HL-60 (cell line): ENCODE data around the gene SSX5.
"Not testable (repeated sequence)": the region's sequence is repeated elsewhere in the genome, so short reads cannot be mapped to it uniquely, and the experiment has no call there.

ENCODE experiments used
- DNase-seq, 2 experiments: peaks; one replicate each; pipeline ENCODE4 v3.0.0-alpha.2; 2010 to 2020; ENCODE audit warnings: low read depth in 1 of 2, low spot score in 1 of 2
- H3K27ac ChIP-seq: fragments of 250-450 bp; sonication (Bioruptor Pico); replicated peaks from 2 replicates; pipeline ENCODE4 v1.5.1; 2020; ENCODE audit warnings: mild to moderate bottlenecking, moderate library complexity
- H3K27me3 ChIP-seq: fragments of 250-450 bp; sonication (Bioruptor Pico); 2 replicates; pipeline ENCODE4 v1.5.1; 2021; ENCODE audit warnings: mild to moderate bottlenecking, moderate library complexity; ENCODE audit not compliant: insufficient read depth, poor library complexity, severe bottlenecking
- H3K4me3 ChIP-seq: replicated peaks from 2 replicates; pipeline ENCODE4 v1.5.1; 2011; ENCODE audit warnings: mild to moderate bottlenecking, control low read depth, low read length; ENCODE audit not compliant: insufficient read depth
- GABPA ChIP-seq: IDR thresholded peaks from 2 replicates; pipeline ENCODE4 v1.6.1; 2012; ENCODE audit warnings: low read depth
- POLR2AphosphoS5 ChIP-seq: IDR thresholded peaks from 2 replicates; pipeline ENCODE4 v1.6.1; 2012; ENCODE audit warnings: low read depth
- SPI1 ChIP-seq: IDR thresholded peaks from 2 replicates; pipeline ENCODE4 v1.6.1; 2012; ENCODE audit warnings: low read depth, mild to moderate bottlenecking, borderline replicate concordance
- long read RNA-seq: library from polyadenylated mRNA; unstranded; transcript quantifications from one replicate; pipeline ENCODE4 v2.0.0, GENCODE V29; 2020
- TF ChIP-seq, protein P1 (sequence below): IDR thresholded peaks from one replicate; pipeline ENCODE4 v1.5.1; 2011; ENCODE audit warnings: low read length, control low read depth, inconsistent platforms; ENCODE audit not compliant: insufficient read depth
- TF ChIP-seq, protein P2 (sequence below): IDR thresholded peaks from 2 replicates; pipeline ENCODE4 v1.6.1; 2012; ENCODE audit warnings: low read depth; ENCODE audit not compliant: insufficient replicate concordance

SSX5 gene, protein sequence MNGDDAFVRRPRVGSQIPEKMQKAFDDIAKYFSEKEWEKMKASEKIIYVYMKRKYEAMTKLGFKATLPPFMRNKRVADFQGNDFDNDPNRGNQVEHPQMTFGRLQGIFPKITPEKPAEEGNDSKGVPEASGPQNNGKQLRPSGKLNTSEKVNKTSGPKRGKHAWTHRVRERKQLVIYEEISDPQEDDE
- long read RNA-seq: 0 reads

DNA sequence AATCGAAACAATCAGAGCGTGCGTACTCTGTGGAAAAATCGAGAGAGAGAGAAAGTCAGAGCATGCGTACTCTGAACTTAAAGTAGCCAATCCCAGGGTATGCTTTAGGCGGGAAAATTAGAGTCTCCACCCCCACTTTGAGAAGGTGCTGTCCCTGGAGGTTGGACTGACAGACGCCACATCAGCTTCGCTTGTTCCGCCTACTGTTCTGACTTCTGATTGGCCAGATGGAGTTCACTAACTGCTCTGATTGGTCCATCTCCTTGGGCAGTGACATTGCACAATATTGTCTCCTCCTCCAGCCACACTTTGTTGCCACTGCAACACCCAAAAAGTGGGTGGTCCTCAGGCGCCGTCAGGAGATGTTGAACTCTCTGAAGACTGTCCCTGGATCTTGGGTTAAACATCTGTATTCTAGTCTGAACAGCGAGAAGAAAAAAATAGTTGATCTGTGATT lies at the start of gene SSX5:
Gene SSX5, minus strand, starts transcription at position 51 of the 457 bp plus-strand sequence. CDS start 1,437 bp downstream, outside the sequence.
- no peaks in the 10 kb centered on the region for H3K27me3 ChIP-seq
- DNase-seq: no peak
- TF ChIP-seq, protein P1, sequence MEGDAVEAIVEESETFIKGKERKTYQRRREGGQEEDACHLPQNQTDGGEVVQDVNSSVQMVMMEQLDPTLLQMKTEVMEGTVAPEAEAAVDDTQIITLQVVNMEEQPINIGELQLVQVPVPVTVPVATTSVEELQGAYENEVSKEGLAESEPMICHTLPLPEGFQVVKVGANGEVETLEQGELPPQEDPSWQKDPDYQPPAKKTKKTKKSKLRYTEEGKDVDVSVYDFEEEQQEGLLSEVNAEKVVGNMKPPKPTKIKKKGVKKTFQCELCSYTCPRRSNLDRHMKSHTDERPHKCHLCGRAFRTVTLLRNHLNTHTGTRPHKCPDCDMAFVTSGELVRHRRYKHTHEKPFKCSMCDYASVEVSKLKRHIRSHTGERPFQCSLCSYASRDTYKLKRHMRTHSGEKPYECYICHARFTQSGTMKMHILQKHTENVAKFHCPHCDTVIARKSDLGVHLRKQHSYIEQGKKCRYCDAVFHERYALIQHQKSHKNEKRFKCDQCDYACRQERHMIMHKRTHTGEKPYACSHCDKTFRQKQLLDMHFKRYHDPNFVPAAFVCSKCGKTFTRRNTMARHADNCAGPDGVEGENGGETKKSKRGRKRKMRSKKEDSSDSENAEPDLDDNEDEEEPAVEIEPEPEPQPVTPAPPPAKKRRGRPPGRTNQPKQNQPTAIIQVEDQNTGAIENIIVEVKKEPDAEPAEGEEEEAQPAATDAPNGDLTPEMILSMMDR: no peak
- TF ChIP-seq, protein P2, sequence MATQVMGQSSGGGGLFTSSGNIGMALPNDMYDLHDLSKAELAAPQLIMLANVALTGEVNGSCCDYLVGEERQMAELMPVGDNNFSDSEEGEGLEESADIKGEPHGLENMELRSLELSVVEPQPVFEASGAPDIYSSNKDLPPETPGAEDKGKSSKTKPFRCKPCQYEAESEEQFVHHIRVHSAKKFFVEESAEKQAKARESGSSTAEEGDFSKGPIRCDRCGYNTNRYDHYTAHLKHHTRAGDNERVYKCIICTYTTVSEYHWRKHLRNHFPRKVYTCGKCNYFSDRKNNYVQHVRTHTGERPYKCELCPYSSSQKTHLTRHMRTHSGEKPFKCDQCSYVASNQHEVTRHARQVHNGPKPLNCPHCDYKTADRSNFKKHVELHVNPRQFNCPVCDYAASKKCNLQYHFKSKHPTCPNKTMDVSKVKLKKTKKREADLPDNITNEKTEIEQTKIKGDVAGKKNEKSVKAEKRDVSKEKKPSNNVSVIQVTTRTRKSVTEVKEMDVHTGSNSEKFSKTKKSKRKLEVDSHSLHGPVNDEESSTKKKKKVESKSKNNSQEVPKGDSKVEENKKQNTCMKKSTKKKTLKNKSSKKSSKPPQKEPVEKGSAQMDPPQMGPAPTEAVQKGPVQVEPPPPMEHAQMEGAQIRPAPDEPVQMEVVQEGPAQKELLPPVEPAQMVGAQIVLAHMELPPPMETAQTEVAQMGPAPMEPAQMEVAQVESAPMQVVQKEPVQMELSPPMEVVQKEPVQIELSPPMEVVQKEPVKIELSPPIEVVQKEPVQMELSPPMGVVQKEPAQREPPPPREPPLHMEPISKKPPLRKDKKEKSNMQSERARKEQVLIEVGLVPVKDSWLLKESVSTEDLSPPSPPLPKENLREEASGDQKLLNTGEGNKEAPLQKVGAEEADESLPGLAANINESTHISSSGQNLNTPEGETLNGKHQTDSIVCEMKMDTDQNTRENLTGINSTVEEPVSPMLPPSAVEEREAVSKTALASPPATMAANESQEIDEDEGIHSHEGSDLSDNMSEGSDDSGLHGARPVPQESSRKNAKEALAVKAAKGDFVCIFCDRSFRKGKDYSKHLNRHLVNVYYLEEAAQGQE: no peak
- TF ChIP-seq POLR2AphosphoS5 (no peak), SPI1 (no peak), GABPA (no peak)
- H3K4me3 ChIP-seq: no peak within 1 kb of the TSS
- no peak within 1 kb of the TSS for H3K27ac ChIP-seq

DNA sequence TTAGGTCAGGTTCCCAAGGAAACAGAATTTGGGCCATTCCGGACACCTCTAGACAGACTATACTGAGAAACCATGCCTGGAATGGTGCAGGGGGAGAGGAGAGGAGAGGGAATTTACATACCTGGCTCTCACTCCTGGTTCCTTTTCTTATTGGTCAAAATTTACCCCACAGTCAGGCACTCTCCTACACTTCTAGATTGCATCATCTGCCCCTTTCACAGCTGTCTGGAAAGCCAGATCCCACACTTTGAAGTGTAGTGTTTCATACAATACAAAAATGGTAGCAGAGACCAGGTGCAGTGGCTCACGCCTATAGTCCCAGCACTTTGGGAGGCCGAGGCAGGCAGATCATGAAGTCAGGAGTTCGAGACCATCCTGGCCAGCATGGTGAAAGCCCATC lies 27.6 kb upstream of the SSX5 start:
- DNase-seq, H3K4me3 ChIP-seq, H3K27me3 ChIP-seq, H3K27ac ChIP-seq: not testable (repeated sequence)

DNA sequence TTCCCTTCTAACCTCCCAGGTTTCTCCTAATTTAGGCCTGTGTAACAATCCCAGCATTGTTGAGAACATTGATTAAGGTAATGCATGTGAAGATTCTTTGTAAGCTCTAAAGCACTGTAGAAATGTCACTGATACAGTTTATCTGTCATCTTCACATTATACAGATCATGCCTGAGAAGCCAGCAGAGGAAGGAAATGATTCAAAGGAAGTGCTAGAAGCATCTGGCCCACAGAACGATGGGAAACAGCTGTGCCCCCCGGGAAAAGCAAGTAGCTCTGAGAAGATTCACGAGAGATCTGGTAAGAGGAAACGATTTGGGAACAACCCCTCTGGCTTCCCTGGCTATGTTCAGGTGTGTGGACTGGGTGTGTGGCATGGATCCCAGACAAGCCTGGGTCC lies 17.7 kb upstream of the SSX5 start:
- not testable (repeated sequence) for H3K4me3 ChIP-seq, H3K27me3 ChIP-seq, H3K27ac ChIP-seq, DNase-seq

DNA sequence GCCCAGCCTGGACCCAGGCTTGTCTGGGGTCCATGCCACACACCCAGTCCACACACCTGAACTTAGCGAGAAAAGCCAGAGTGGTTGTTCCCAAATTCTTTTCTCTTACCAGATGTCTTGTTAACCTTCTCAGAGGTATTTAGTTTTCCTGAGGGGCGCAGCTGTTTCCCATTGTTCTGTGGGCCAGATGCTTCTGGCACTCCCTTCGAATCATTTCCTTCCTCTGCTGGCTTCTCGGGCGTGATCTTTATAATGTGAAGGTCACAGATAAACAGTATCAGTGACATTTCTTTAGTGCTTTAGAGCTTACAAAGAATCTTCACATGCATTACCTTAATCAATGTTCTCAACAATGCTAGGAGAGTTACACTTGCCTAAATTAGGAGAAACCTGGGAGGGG lies 6.6 kb downstream of the SSX5 start:
- H3K27me3 ChIP-seq: not testable (repeated sequence)

DNA sequence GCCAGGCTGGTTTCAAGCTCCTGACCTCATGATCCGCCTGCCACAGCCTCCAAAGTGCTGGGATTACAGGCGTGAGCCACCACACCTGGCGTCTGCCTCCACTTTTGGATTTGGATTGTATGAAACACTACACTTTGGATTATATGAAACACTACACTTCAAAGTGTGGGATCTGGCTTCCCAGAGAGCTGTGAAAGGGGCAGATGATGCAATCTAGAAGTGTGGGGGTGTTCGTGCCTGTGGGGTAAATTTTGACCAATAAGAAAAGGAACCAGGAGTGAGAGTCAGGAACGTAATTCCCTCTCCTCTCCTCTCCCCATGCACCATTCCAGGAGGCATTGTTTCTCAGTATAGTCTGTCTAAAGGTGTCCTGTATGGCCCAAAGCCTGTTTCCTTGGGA lies 14.7 kb downstream of the SSX5 start:
- not testable (repeated sequence) for DNase-seq, H3K4me3 ChIP-seq

More for the DNA sequence above, 6.6 kb downstream of the SSX5 start:
- DNase-seq, H3K4me3 ChIP-seq, H3K27ac ChIP-seq: not testable (repeated sequence)

DNA sequence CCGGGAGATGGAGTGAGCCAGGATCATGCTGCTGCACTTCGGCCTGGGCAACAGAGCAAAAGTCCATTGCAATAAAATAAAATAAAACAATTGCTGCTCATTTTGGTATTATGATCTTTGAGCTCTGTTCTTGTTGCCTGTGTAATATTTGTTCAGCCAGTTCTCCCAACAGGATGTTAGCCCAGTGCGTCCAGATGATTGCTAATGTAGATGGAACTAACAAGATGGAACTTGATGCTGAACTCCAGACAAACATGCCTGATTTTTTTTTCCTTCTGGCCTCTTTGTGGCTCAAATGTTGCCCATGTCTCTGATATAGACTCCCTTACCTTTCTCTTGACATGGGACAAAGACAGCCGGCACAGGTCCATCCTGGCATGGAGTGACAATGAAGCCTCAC lies 15.8 kb downstream of the SSX5 start:
- H3K27ac ChIP-seq: no peak overlapping the region
- no peaks in the 10 kb centered on the region for H3K27me3 ChIP-seq
- no peak overlapping the region for H3K4me3 ChIP-seq
- no peak for TF ChIP-seq POLR2AphosphoS5
- TF ChIP-seq, protein P2: no peak
- no peak for TF ChIP-seq SPI1
- TF ChIP-seq, protein P1: no peak
- no peak for TF ChIP-seq GABPA
- DNase-seq: no peak

More for the DNA sequence above, 14.7 kb downstream of the SSX5 start:
- H3K27ac ChIP-seq, H3K27me3 ChIP-seq: not testable (repeated sequence)
